RWPE1 (cell line): ENCODE data around the gene SLC1A2.

ENCODE experiments used
- CTCF ChIA-PET: fragments of 350-600 bp; sonication (Branson Sonifier 250); formaldehyde crosslinking; extraction: SDS; loops from one replicate; lab custom pipeline; 2021; lab: Yijun Ruan, JAX
- POLR2A ChIA-PET: fragments of 400-600 bp; formaldehyde crosslinking; extraction: SDS; loops from one replicate; lab custom pipeline; 2020; ENCODE audit warnings: antibody characterized with exemption; ENCODE audit not compliant: low non-redundant PET; lab: Yijun Ruan, JAX
- DNase-seq: peaks from one replicate; pipeline ENCODE4 v3.0.0; 2012; ENCODE audit warnings: low spot score
- H3K27ac ChIP-seq: fragments of 450-650 bp; 2 replicates; pipeline ENCODE4 v1.5.1; 2017
- TF ChIP-seq, protein P1 (sequence below): fragments of 450-650 bp; conservative IDR thresholded peaks from 2 replicates; pipeline ENCODE4 v1.5.1; 2017; ENCODE audit warnings: low read depth, mild to moderate bottlenecking

The SLC1A2 gene

DNA sequence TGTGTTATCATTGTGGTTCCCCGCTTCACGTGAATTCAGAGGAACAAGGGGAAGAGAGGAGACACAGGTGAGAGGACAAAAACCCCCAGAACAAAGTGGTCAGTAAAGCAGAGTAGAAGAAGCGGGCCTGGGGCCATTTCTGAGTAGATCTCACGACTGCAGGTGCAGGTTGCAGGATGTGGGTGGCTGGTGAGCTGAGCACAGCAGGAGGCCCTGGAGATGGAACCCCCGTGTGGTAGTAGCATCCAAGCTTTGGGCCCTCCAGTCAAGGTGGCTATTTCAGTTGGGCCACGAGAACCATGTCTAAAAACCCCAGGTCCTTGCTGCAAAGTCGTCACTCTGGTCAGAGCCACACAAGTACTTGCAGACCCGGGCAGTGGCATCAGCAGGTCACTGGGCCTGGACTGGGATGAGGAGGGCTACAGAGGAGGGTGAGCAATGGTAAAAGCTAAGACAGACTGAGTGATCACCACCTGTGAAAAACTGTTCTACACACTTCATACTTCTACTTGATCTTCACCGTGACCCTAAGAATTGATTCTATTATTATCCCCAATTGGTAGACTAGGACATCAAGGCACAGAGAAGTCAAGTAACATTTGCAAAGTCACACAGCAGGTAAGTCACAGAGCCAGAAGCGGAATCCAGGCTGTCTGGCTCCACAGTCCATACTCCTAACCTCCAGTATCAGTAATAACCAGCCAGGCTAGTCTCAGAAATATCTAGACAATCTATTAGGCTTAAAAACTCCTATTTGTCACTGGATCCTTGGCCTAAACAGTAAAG is 43.8 kb downstream of the SLC1A2 start:
- ChIA-PET POLR2A (no interaction called here), CTCF (no interaction called here)
- H3K27ac ChIP-seq, result no peak overlapping the region
- DNase-seq, result no peak
- TF ChIP-seq, protein P1, sequence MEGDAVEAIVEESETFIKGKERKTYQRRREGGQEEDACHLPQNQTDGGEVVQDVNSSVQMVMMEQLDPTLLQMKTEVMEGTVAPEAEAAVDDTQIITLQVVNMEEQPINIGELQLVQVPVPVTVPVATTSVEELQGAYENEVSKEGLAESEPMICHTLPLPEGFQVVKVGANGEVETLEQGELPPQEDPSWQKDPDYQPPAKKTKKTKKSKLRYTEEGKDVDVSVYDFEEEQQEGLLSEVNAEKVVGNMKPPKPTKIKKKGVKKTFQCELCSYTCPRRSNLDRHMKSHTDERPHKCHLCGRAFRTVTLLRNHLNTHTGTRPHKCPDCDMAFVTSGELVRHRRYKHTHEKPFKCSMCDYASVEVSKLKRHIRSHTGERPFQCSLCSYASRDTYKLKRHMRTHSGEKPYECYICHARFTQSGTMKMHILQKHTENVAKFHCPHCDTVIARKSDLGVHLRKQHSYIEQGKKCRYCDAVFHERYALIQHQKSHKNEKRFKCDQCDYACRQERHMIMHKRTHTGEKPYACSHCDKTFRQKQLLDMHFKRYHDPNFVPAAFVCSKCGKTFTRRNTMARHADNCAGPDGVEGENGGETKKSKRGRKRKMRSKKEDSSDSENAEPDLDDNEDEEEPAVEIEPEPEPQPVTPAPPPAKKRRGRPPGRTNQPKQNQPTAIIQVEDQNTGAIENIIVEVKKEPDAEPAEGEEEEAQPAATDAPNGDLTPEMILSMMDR, result no peak

DNA sequence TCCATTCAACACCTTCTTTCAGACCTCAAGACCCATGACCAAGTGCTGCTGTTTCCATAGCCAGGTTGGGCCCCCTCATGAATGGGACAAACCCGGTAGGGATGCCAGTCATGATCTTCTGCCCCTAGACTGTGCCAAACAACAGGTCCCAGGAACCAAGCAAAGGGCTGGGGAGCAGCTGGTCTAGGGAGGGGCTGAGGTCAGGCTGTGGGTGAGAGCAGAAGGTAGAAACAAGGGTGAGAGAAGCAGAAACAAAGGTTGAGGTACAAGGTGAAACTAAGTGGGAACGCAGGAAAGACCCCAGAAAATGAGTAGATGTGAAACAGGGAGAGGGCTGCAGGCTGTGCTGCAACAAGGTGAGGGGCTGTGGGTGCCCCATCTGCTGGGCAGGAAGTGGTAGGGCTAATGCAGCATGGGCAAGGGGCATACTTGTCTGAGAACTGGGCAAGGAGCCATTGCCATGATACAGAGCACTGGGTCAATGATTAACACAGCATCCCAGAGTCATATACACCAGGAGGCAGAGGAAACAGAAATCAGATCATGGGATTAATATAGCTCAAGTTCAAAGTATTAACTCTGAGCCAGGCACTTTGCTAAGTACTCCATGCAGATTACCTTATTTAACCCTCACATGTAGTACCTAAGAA is 45.9 kb downstream of the SLC1A2 start:
- no peak overlapping the region for H3K27ac ChIP-seq
- POLR2A ChIA-PET, result no interaction called here
- no peak for DNase-seq
- CTCF ChIA-PET, result interaction anchor here (0.6 to 1.0 kb wide), 2 partner anchors 17 to 1454 kb away, joined by 3 read pairs; no protein-coding TSS in a partner anchor
- TF ChIP-seq, protein P1, result no peak

DNA sequence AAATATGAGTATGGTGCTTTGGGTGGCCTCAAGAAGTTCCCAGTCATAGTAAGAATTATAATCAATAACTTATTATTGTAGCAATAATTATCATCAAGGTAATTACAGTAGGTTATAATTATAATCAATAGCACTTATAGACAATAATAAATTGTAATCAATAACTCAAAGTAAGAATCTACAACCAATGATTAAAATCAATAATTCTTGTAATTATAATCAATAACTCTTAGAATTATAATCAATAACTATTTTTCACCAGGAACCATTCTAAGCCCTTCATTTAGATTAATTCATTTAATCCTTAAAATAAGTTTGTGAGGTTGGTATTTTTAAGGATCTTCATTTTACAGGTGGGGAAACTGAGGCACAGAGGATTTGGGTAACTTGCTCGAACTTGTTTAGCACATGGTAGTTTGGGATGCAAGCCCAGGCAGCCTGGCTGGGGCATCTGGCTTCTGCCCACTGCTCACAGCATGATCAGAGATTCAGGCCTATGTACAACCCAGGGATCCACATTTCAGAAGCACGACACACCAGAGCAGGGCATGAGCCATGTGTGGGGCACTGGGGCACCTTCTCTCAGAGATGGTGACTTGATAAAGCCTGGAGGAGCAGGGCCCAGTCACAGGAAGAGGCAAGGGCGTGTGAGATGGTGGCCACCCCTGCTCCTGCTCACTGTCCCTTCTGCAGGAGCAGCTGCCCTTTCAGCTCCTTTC is 46.6 kb downstream of the SLC1A2 start:
- no peak for DNase-seq
- no peak overlapping the region for H3K27ac ChIP-seq
- POLR2A ChIA-PET, result no interaction called here
- TF ChIP-seq, protein P1, result no peak
- CTCF ChIA-PET, result interaction anchor here (0.6 kb wide), 1 partner anchor 1453 kb away, joined by 3 read pairs; no protein-coding TSS in a partner anchor

GRCh38 chr11:35367491-35367890 is 51.9 kb downstream of the SLC1A2 start:
- TF ChIP-seq, protein P1, result no peak
- H3K27ac ChIP-seq, result no peak overlapping the region

GRCh38 chr11:35366798-35367197 is 52.6 kb downstream of the SLC1A2 start:
- CTCF ChIA-PET, result interaction anchor here (0.7 kb wide), 1 partner anchor 347 kb away, joined by 3 read pairs; no protein-coding TSS in a partner anchor

More at GRCh38 chr11:35367491-35367890, 51.9 kb downstream of the SLC1A2 start:
- DNase-seq, result peak; percentile 61
- CTCF ChIA-PET, result interaction anchor here (0.6 kb wide), 1 partner anchor 121 kb away, joined by 3 read pairs; no protein-coding TSS in a partner anchor
- POLR2A ChIA-PET, result no interaction called here

More at GRCh38 chr11:35366798-35367197, 52.6 kb downstream of the SLC1A2 start:
- no peak overlapping the region for H3K27ac ChIP-seq
- no peak for DNase-seq
- TF ChIP-seq, protein P1, result no peak
- POLR2A ChIA-PET, result no interaction called here
